SK-N-SH (cell line): ENCODE measurements around the gene ANO9. TPM values are rescaled to one million over a fixed set of nuclear protein-coding genes. Genes with fewer than 3 reads are reported as not detected.
A peak's percentile ranks its signal among the peaks of the same experiment; 100 is the strongest.

Experiments
- CTCF ChIA-PET: fragments of 300-600, 350-600 bp; formaldehyde crosslinking; extraction: SDS; loops from one replicate; lab custom pipeline; 2021; lab: Yijun Ruan, JAX
- POLR2A ChIA-PET: fragments of 350-600 bp; sonication (Branson Sonifier 250); formaldehyde crosslinking; extraction: SDS; loops from one replicate; lab custom pipeline; 2020; ENCODE audit warnings: antibody characterized with exemption, inconsistent platforms; lab: Yijun Ruan, JAX
- DNase-seq: peaks from one replicate; pipeline ENCODE4 v3.0.0; 2012
- H2AFZ ChIP-seq: fragments of 200-600 bp; sonication (generic); 2 replicates; pipeline ENCODE4 v1.8.1; 2016; ENCODE audit warnings: antibody characterized with exemption, mild to moderate bottlenecking, low read depth
- H3F3A ChIP-seq: fragments of 200-600 bp; sonication (generic); replicated peaks from 2 replicates; pipeline ENCODE3; 2016; ENCODE audit warnings: antibody characterized with exemption, mild to moderate bottlenecking; ENCODE audit not compliant: insufficient read depth
- H3K27ac ChIP-seq, 2 experiments: fragments of 200-500 bp in 1 of 2; fragments of 200-600 bp in 1 of 2; sonication (Bioruptor generic) in 1 of 2; sonication (generic), shearing (Covaris generic) in 1 of 2; 2 replicates each; pipeline versions ENCODE4 v1.5.1 to v1.6.1; 2014 to 2016; ENCODE audit warnings: low read depth in 2 of 2, inconsistent platforms in 1 of 2, low read length in 1 of 2, mild to moderate bottlenecking in 1 of 2, mixed read lengths in 1 of 2
- H3K27me3 ChIP-seq: fragments of 200-600 bp; sonication (generic), shearing (Covaris generic); 2 replicates; pipeline ENCODE4 v1.6.1; 2016; ENCODE audit warnings: mixed run types; ENCODE audit not compliant: insufficient read depth
- H3K36me3 ChIP-seq, 2 experiments: fragments of 200-500 bp in 1 of 2; fragments of 200-600 bp in 1 of 2; sonication (Bioruptor generic) in 1 of 2; sonication (generic) in 1 of 2; replicated peaks in 1 of 2; 2 replicates each; pipeline versions ENCODE3 to v1.5.1; 2014 to 2016; ENCODE audit warnings: low read length in 1 of 2, mild to moderate bottlenecking in 1 of 2; ENCODE audit not compliant: insufficient read depth in 2 of 2, control insufficient read depth in 1 of 2
- H3K4me1 ChIP-seq, 2 experiments: fragments of 200-500 bp in 1 of 2; fragments of 200-600 bp in 1 of 2; sonication (Bioruptor generic) in 1 of 2; sonication (generic), shearing (Covaris generic) in 1 of 2; 2 replicates each; pipeline versions ENCODE4 v1.5.1 to v1.6.1; 2014 to 2016; ENCODE audit warnings: low read depth in 1 of 2, low read length in 1 of 2, mixed run types in 1 of 2; ENCODE audit not compliant: insufficient read depth in 2 of 2, control insufficient read depth in 1 of 2
- H3K4me2 ChIP-seq: fragments of 200-600 bp; sonication (generic), shearing (Covaris generic); 2 replicates; pipeline ENCODE4 v1.6.1; 2017; ENCODE audit warnings: mixed run types
- H3K4me3 ChIP-seq, 2 experiments: fragments of 200-500 bp in 1 of 2; fragments of 200-600 bp in 1 of 2; sonication (Bioruptor generic) in 1 of 2; sonication (generic), shearing (Covaris generic) in 1 of 2; 2 replicates each; pipeline versions ENCODE4 v1.5.1 to v1.8.1; 2014 to 2016; ENCODE audit warnings: low read depth in 2 of 2, inconsistent platforms in 1 of 2, low read length in 1 of 2, mild to moderate bottlenecking in 1 of 2, mixed read lengths in 1 of 2, moderate library complexity in 1 of 2
- H3K79me2 ChIP-seq: fragments of 200-600 bp; sonication (generic); 2 replicates; pipeline ENCODE4 v1.8.1; 2017; ENCODE audit warnings: mild to moderate bottlenecking; ENCODE audit not compliant: insufficient read depth
- H3K9ac ChIP-seq: fragments of 200-600 bp; sonication (generic); 2 replicates; pipeline ENCODE4 v1.6.1; 2017; ENCODE audit warnings: mixed run types
- H3K9me2 ChIP-seq: fragments of 200-600 bp; sonication (generic); 2 replicates; pipeline ENCODE4 v1.6.1; 2017; ENCODE audit warnings: mixed run types
- H3K9me3 ChIP-seq: fragments of 200-600 bp; sonication (generic); 2 replicates; pipeline ENCODE4 v1.6.1; 2017; ENCODE audit warnings: mixed run types, mild to moderate bottlenecking, moderate library complexity
- H4K20me1 ChIP-seq: fragments of 200-600 bp; sonication (generic); 2 replicates; pipeline ENCODE4 v1.6.1; 2017; ENCODE audit warnings: mild to moderate bottlenecking, mixed run types; ENCODE audit not compliant: insufficient read depth
- EZH2phosphoT487 ChIP-seq: fragments of 200-600 bp; sonication (generic); IDR thresholded peaks from 2 replicates; pipeline ENCODE4 v1.6.1; 2017; ENCODE audit warnings: low read depth, mixed run types, mild to moderate bottlenecking, antibody characterized with exemption, moderate library complexity, borderline replicate concordance
- FOXJ3 ChIP-seq: sonication (generic); formaldehyde crosslinking; IDR thresholded peaks from 2 replicates; pipeline ENCODE4 v1.5.1; 2020; ENCODE audit warnings: mild to moderate bottlenecking, missing genetic modification reagents
- FOXM1 ChIP-seq: IDR thresholded peaks from 2 replicates; pipeline ENCODE4 v1.4.0; 2012; ENCODE audit warnings: low read depth, mild to moderate bottlenecking
- GABPA ChIP-seq: IDR thresholded peaks from 2 replicates; pipeline ENCODE4 v1.4.0; 2012; ENCODE audit warnings: low read depth, mild to moderate bottlenecking
- JUND ChIP-seq: IDR thresholded peaks from 2 replicates; pipeline ENCODE4 v1.4.0; 2012
- MXI1 ChIP-seq: IDR thresholded peaks from 2 replicates; pipeline ENCODE4 v1.6.1; 2012; ENCODE audit warnings: mild to moderate bottlenecking, low read depth, low read length, improper control_type of control experiment
- NRF1 ChIP-seq: IDR thresholded peaks from 2 replicates; pipeline ENCODE4 v1.6.1; 2012; ENCODE audit warnings: low read depth, mild to moderate bottlenecking, low read length
- POLR2AphosphoS5 ChIP-seq: IDR thresholded peaks from 2 replicates; pipeline ENCODE4 v1.6.1; 2012; ENCODE audit warnings: low read depth, low read length
- RCOR1 ChIP-seq: fragments of 150-350 bp; IDR thresholded peaks from 2 replicates; pipeline ENCODE4 v1.6.1; 2017; ENCODE audit warnings: antibody characterized with exemption, low read length
- RFX5 ChIP-seq: IDR thresholded peaks from 2 replicates; pipeline ENCODE4 v1.6.1; 2012; ENCODE audit warnings: mild to moderate bottlenecking, improper control_type of control experiment, low read length
- SMC3 ChIP-seq: IDR thresholded peaks from 2 replicates; pipeline ENCODE4 v1.6.1; 2012; ENCODE audit warnings: low read depth, low read length, improper control_type of control experiment
- TAF1 ChIP-seq: IDR thresholded peaks from 2 replicates; pipeline ENCODE4 v1.6.1; 2012; ENCODE audit warnings: low read depth, mild to moderate bottlenecking, low read length, moderate library complexity, borderline replicate concordance
- TCF12 ChIP-seq: IDR thresholded peaks from 2 replicates; pipeline ENCODE4 v1.4.0; 2012
- TEAD4 ChIP-seq: IDR thresholded peaks from 2 replicates; pipeline ENCODE4 v1.4.0; 2012; ENCODE audit warnings: mild to moderate bottlenecking, borderline replicate concordance; ENCODE audit not compliant: insufficient read depth
- WGBS: methylation state at CpG from one replicate; pipeline ENCODE4 v1.1.6; 2017; ENCODE audit warnings: low lambda C conversion rate; 5-methylcytosine and 5-hydroxymethylcytosine counted together
- polyA plus RNA-seq, 3 experiments: library from polyadenylated mRNA; depleted of rRNA; stranded (reverse); fragments of >200 nt; gene quantifications; 2 replicates each; pipeline ENCODE4 v1.2.3, GENCODE V29; 2012
- TF ChIP-seq, protein P1 (sequence below): IDR thresholded peaks from 2 replicates; pipeline ENCODE4; 2012
- TF ChIP-seq, protein P2 (sequence below): IDR thresholded peaks from 2 replicates; pipeline ENCODE4 v1.4.0; 2012; ENCODE audit warnings: low read depth
- TF ChIP-seq, protein P3 (sequence below): fragments of 150-350 bp; IDR thresholded peaks from 2 replicates; pipeline ENCODE4 v1.6.1; 2017; ENCODE audit warnings: antibody characterized with exemption, low read length, low read depth, borderline replicate concordance
- TF ChIP-seq, protein P4 (sequence below): IDR thresholded peaks from 2 replicates; pipeline ENCODE4 v1.6.1; 2012; ENCODE audit warnings: mild to moderate bottlenecking, low read depth, low read length, moderate library complexity

The ANO9 gene
- polyA plus RNA-seq, 1 of the 3 experiments (the other 2 are of a cell fraction), result 0.12 TPM

DNA sequence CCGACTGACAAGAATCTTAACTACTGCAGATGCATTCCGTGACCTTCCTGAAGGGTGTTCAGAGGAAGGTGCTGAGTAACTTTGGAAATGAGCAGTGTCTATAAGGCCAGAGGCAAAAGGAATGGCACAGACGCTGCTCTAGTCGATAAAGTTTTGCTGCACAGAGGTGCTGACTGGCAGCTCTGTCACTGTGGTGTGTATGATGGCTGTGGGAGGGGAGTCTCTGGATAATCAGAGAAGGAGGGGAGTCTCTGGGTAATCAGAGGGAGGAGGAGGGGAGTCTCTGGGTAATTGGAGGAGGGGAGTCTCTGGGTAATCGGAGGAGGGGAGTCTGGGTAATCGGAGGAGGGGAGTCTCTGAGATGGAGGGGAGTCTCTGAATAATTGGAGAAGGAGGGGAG is 26.7 kb upstream of the ANO9 start:
- peaks cover 0 to 3% of the 10 kb centered on the region in 2 experiments; a peak in 2 of 4 replicates for H3K4me1 ChIP-seq
- no peak for DNase-seq
- ChIA-PET CTCF (no interaction called here), POLR2A (no interaction called here)
- WGBS, result 92% methylated on average over 6 of the region's 6 CpGs
- no peaks in the 10 kb centered on the region for H3F3A ChIP-seq
- no peak overlapping the region for H3K4me3 ChIP-seq
- H4K20me1 ChIP-seq, result no peaks in the 10 kb centered on the region
- H3K4me2 ChIP-seq, result no peak overlapping the region
- H2AFZ ChIP-seq, result no peak overlapping the region
- H3K79me2 ChIP-seq, result 0 out of 2 replicates have a peak, but pooled peaks cover 10% of the 10 kb centered on the region
- H3K27me3 ChIP-seq, result no peaks in the 10 kb centered on the region
- TF ChIP-seq TAF1 (no peak), GABPA (no peak), POLR2AphosphoS5 (no peak), FOXJ3 (CRISPR knock-in tag) (no peak), SMC3 (no peak), TEAD4 (no peak), EZH2phosphoT487 (no peak), NRF1 (no peak), TCF12 (no peak), FOXM1 (no peak)
- TF ChIP-seq, protein P1, sequence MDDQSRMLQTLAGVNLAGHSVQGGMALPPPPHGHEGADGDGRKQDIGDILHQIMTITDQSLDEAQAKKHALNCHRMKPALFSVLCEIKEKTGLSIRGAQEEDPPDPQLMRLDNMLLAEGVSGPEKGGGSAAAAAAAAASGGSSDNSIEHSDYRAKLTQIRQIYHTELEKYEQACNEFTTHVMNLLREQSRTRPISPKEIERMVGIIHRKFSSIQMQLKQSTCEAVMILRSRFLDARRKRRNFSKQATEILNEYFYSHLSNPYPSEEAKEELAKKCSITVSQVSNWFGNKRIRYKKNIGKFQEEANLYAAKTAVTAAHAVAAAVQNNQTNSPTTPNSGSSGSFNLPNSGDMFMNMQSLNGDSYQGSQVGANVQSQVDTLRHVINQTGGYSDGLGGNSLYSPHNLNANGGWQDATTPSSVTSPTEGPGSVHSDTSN, result no peak
- TF ChIP-seq, protein P2, sequence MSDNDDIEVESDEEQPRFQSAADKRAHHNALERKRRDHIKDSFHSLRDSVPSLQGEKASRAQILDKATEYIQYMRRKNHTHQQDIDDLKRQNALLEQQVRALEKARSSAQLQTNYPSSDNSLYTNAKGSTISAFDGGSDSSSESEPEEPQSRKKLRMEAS, result no peak
- TF ChIP-seq, protein P3, sequence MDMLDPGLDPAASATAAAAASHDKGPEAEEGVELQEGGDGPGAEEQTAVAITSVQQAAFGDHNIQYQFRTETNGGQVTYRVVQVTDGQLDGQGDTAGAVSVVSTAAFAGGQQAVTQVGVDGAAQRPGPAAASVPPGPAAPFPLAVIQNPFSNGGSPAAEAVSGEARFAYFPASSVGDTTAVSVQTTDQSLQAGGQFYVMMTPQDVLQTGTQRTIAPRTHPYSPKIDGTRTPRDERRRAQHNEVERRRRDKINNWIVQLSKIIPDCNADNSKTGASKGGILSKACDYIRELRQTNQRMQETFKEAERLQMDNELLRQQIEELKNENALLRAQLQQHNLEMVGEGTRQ, result no peak
- TF ChIP-seq, all 33 proteins: peak for 0
- H3K9me3 ChIP-seq, result no peaks in the 10 kb centered on the region
- H3K9ac ChIP-seq, result no peak overlapping the region
- H3K36me3 ChIP-seq, result peaks cover 0 to 7% of the 10 kb centered on the region in 2 experiments
- H3K9me2 ChIP-seq, result no peaks in the 10 kb centered on the region
- H3K27ac ChIP-seq, result no peak overlapping the region

DNA sequence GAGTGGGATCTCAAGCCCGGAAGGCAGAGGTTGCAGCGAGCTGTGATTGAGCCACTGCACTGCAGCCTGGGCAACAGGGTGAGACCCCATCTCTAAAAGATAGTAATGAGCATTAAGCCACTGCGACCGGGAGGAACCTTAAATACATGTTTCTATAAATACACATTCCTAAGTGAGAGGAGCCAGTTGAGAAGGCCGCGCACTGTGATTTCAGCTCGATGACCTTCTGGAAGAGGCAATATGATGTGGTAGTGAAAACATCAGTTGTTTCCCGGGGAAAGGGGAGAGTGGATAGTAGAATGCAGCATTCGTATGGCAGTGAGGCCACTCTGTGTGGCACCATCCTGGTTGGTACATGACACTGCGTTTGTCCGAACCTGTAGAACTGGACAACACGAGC is 26.2 kb upstream of the ANO9 start:
- no peaks in the 10 kb centered on the region for H3K27me3 ChIP-seq
- H3K4me1 ChIP-seq, result peaks cover 0 to 3% of the 10 kb centered on the region in 2 experiments; a peak in 2 of 4 replicates
- H3K4me3 ChIP-seq, result no peak overlapping the region
- H2AFZ ChIP-seq, result no peak overlapping the region
- DNase-seq, result peak; percentile 7
- TF ChIP-seq, protein P1, result no peak
- TF ChIP-seq RCOR1 (no peak), MXI1 (no peak), NRF1 (no peak), JUND (no peak), RFX5 (no peak), EZH2phosphoT487 (no peak), SMC3 (no peak)
- TF ChIP-seq, protein P4, sequence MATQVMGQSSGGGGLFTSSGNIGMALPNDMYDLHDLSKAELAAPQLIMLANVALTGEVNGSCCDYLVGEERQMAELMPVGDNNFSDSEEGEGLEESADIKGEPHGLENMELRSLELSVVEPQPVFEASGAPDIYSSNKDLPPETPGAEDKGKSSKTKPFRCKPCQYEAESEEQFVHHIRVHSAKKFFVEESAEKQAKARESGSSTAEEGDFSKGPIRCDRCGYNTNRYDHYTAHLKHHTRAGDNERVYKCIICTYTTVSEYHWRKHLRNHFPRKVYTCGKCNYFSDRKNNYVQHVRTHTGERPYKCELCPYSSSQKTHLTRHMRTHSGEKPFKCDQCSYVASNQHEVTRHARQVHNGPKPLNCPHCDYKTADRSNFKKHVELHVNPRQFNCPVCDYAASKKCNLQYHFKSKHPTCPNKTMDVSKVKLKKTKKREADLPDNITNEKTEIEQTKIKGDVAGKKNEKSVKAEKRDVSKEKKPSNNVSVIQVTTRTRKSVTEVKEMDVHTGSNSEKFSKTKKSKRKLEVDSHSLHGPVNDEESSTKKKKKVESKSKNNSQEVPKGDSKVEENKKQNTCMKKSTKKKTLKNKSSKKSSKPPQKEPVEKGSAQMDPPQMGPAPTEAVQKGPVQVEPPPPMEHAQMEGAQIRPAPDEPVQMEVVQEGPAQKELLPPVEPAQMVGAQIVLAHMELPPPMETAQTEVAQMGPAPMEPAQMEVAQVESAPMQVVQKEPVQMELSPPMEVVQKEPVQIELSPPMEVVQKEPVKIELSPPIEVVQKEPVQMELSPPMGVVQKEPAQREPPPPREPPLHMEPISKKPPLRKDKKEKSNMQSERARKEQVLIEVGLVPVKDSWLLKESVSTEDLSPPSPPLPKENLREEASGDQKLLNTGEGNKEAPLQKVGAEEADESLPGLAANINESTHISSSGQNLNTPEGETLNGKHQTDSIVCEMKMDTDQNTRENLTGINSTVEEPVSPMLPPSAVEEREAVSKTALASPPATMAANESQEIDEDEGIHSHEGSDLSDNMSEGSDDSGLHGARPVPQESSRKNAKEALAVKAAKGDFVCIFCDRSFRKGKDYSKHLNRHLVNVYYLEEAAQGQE, result no peak
- H4K20me1 ChIP-seq, result no peaks in the 10 kb centered on the region
- no peak overlapping the region for H3K27ac ChIP-seq
- no peaks in the 10 kb centered on the region for H3K9me3 ChIP-seq
- H3F3A ChIP-seq, result no peaks in the 10 kb centered on the region
- ChIA-PET POLR2A (no interaction called here), CTCF (no interaction called here)
- WGBS, result 98% methylated on average over 10 of the region's 12 CpGs
- no peak overlapping the region for H3K9ac ChIP-seq
- H3K79me2 ChIP-seq, result 0 out of 2 replicates have a peak, but pooled peaks cover 10% of the 10 kb centered on the region
- no peak overlapping the region for H3K4me2 ChIP-seq
- no peaks in the 10 kb centered on the region for H3K9me2 ChIP-seq
- H3K36me3 ChIP-seq, result peaks cover 0 to 7% of the 10 kb centered on the region in 2 experiments
